HG03558 (cell line): ENCODE results near the gene HSBP1L1.

Experiments
- ATAC-seq: cut with Tn5 transposase; IDR thresholded peaks from one replicate; pipeline ENCODE4 v1.9.1; 2021; ENCODE audit warnings: moderate number of reproducible peaks; ENCODE audit not compliant: unreplicated experiment; ENCODE audit errors: extremely low read depth

The HSBP1L1 gene

GRCh38 chr18:79944126-79944731, 20.2 kb upstream of the HSBP1L1 start:
- ATAC-seq, result no peak

- no peak for ATAC-seq
Measured at GRCh38 chr18:79944746-79945117, 19.7 kb upstream of the HSBP1L1 start.

- ATAC-seq, result no peak
Measured at GRCh38 chr18:79945118-79946042, 19.1 kb upstream of the HSBP1L1 start.

- ATAC-seq, result no peak
Measured at GRCh38 chr18:79947054-79947755, 17.2 kb upstream of the HSBP1L1 start.

GRCh38 chr18:79947881-79948610, 16.4 kb upstream of the HSBP1L1 start:
- ATAC-seq, result no peak

GRCh38 chr18:79948719-79949411, 15.6 kb upstream of the HSBP1L1 start:
- no peak for ATAC-seq

GRCh38 chr18:79949697-79950487, 14.6 kb upstream of the HSBP1L1 start:
- ATAC-seq, result no peak

GRCh38 chr18:79950515-79951341, 13.7 kb upstream of the HSBP1L1 start:
- no peak for ATAC-seq

- ATAC-seq, result peak; percentile 48
Measured at GRCh38 chr18:79951545-79952455, 12.6 kb upstream of the HSBP1L1 start, which contains the start of gene SLC66A2. TSS of gene SLC66A2 (minus strand) at chr18:79951653. CDS start at chr18:79950926, 727 bp downstream.

GRCh38 chr18:79952456-79952995, 11.9 kb upstream of the HSBP1L1 start:
- ATAC-seq, result no peak

- no peak for ATAC-seq
Measured at GRCh38 chr18:79952996-79953559, 11.4 kb upstream of the HSBP1L1 start.

GRCh38 chr18:79953971-79954651, 10.3 kb upstream of the HSBP1L1 start:
- no peak for ATAC-seq

GRCh38 chr18:79954791-79955190, 9.7 kb upstream of the HSBP1L1 start:
- no peak for ATAC-seq

- no peak for ATAC-seq
Measured at GRCh38 chr18:79955302-79956075, 9.0 kb upstream of the HSBP1L1 start.

- ATAC-seq, result no peak
Measured at GRCh38 chr18:79956276-79956675, 8.2 kb upstream of the HSBP1L1 start.
